Middle frontal gyrus (tissue), 1 donor: ENCODE data around the gene DEFB131B.
"Not testable (repeated sequence)": the region's sequence is repeated elsewhere in the genome, so short reads cannot be mapped to it uniquely, and the experiment has no call there.

ENCODE experiments used
- DNase-seq: peaks from one replicate; pipeline ENCODE4 v3.0.0-alpha.2; 2015; ENCODE audit warnings: low spot score; ENCODE audit errors: extremely low spot score

Gene DEFB131B

GRCh38 chr11:71911321-71911985 is 33.2 kb downstream of the DEFB131B start:
- not testable (repeated sequence) for DNase-seq

DNA sequence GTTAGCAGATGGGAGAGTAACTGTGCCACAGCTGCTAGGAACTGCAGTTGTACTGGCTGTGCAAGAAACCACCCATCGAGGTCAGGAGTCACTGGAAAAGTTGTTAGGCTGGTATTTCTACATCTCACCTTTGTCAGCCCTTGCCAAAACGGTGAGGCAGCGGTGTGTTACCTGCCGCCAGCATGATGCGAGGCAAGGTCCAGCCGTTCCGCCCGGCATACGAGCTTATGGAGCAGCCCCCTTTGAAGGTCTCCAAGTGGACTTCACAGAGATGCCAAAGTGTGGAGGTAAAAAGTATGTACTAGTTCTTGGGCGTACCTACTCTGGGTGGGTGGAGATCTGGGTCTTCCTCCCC is 33.7 kb downstream of the DEFB131B start:
- not testable (repeated sequence) for DNase-seq

- DNase-seq: no peak
These were observed 35.7 kb downstream of the DEFB131B start for GRCh38 chr11:71913756-71914526.

- DNase-seq: no peak
These were observed 36.5 kb downstream of the DEFB131B start for GRCh38 chr11:71914617-71915189.

GRCh38 chr11:71917646-71918140 is 39.4 kb downstream of the DEFB131B start:
- no peak for DNase-seq

DNA sequence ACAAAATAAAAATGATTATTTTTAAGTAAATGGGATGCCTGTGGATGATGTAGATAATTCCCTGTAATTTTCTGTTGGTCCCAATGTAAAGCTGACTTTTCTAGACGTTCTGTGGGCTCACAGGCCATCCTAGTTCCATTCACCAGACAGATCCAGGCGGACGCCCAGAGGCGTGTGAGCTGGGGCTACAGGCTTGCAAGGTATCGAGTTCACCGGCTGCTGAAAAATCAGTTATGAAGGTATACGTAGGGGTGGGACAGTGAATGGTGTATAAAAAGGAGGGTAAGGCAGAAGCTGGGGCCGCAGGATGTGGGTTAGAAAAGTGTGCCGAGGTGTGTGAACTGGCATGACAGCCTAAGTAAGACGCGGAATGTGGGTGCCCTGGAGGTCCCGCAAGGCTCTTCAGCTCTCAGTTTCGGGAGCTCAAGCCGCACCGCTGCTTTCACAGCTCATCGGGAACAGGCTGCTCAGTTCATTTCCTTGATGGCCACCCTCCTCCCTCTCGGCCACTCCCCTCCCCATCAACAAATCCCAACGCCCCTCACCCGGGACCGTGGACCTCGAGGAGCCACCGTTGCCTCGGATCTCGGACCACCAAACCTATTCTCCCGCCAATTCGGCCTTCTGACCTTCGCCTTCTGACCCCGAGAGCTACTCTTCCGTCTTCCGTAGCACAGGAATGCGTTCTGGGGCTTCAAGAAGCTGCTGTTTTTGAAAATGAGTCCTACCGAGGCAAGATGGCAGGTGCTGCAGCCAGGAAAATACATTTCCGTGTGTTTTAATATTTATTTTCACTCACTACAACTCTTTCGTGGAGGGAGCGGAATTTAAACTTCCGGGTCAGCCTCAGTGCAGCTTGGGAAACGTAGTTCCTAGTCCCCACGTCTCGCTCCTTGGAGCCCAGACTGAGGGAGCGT is 49.8 kb downstream of the DEFB131B start, which contains the start of gene XNDC1N:
Gene XNDC1N (minus strand): TSS at position 775 of the 917 bp plus-strand sequence. CDS start 5,241 bp downstream, outside the sequence.
- DNase-seq: no peak

- peak; percentile 90 for DNase-seq
These were observed 50.6 kb downstream of the DEFB131B start, which contains the start of gene RNF121 for GRCh38 chr11:71928737-71929443. Gene RNF121, plus strand, starts transcription at chr11:71929046. Its CDS starts 16 bp downstream, at chr11:71929062.

- no peak for DNase-seq
These were observed 51.2 kb downstream of the DEFB131B start for GRCh38 chr11:71929491-71929890.

DNA sequence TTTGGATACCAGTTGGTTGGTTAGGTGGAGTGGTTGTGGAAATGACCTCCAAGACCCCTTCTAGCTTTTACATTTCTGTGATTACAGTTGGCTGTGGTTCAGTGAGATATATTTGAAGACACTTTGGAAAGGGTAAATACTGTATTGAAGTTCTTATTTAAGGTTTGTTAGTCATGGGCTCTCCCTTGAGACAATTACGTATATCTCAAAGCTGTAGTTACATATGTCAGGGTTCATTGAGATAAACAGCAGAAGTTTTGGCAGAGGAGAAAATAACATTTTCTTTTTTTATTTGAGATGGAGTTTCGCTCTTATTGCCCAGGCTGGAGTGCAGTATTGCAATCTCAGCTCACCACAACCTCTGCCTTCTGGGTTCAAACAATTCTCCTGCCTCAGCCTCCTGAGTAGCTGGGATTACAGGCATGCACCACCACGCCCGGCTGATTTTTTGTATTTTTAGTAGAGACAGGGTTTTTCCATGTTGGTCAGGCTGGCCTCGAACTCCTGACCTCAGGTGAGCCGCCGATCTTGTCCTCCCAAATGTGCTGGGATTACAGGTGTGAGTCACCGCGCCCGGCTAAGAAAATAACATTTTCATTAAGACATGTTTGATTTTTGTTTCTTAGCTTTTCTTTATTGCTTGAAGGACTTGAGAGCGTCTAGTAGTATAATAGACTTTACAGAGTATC is 52.4 kb downstream of the DEFB131B start:
- no peak for DNase-seq

DNA sequence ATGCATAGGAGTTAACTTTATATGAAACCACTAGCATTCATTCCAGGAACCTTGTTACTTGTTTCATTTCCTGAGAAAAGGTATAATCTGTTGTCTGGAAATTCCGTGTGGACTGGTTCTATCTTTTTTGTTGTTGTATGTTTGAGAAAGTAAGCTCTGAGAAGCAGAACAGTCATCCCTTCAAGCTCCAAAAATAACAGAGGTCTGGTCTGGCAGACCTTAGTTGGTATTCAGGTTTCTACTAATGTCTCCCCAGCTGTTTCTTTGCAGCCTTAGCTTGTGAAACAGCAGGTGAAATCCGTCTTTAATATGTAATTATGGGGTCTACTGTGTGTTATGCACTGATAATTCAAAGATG is 53.0 kb downstream of the DEFB131B start:
- no peak for DNase-seq

- DNase-seq: no peak
These were observed 55.1 kb downstream of the DEFB131B start for GRCh38 chr11:71933141-71933933.
